ENCODE data around the gene MICAL3.
A peak's percentile ranks its signal among the peaks of the same experiment; 100 is the strongest.

Gene MICAL3

DNA sequence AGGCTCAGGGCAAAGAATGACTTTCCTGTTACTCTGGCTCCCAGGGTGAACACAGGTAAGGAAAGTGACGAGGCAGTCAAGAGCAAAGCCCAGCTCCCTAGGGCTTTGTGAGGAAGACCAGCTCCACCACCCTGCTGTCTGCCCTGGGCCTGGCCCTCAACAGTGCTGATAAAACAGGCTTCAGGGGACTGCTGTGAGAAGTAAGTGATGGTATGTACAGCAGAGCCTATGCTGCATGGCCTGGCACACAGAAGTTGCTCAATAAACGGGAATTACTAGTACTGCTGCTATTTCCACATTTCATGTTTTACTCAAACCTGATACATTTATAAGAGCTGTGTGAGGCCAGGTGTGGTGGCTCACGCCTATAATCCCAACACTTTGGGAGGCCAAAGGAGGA is 50.3 kb downstream of the MICAL3 start:
- Mint-ChIP-seq H3K9me3 (peaks cover 2 to 6% of the 10 kb centered on the region in 2 donors), H3K27ac (peak overlapping the region; percentile 90), H3K4me3 (peak overlapping the region; percentile 36 to 56), H3K27me3 (no peaks in the 10 kb centered on the region), H3K36me3 (peaks cover 38 to 54% of the 10 kb centered on the region in 2 donors), H3K4me1 (peaks cover 62 to 89% of the 10 kb centered on the region in 2 donors)
- no peak for DNase-seq
- no peak for ATAC-seq (replicated peaks)

DNA sequence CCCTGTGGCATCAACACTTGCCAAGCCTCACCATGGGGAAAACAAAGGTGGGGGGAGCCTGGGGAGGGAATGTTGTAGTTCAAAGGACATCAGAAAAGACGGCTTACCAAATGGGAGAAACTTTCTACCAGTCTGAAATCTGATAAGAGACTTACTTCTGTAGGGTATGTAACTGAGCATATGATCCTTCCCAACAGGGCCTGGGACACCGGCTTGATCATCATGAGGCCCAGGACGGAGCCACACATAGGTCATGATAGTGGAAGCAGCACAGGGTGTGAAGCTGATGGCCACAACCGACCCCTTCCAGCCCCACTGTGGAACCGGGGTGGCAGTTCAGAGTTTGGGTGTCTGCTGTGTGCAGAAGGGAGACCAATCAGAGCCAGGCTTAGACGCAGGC is 51.1 kb downstream of the MICAL3 start:
- Mint-ChIP-seq H3K9me3 (peaks cover 2 to 6% of the 10 kb centered on the region in 2 donors), H3K27ac (peak overlapping the region; percentile 89), H3K4me1 (peaks cover 62 to 87% of the 10 kb centered on the region in 2 donors), H3K27me3 (no peaks in the 10 kb centered on the region), H3K36me3 (peaks cover 38 to 57% of the 10 kb centered on the region in 2 donors), H3K4me3 (no peak overlapping the region)
- ATAC-seq (replicated peaks) (no peak), DNase-seq (no peak)

DNA sequence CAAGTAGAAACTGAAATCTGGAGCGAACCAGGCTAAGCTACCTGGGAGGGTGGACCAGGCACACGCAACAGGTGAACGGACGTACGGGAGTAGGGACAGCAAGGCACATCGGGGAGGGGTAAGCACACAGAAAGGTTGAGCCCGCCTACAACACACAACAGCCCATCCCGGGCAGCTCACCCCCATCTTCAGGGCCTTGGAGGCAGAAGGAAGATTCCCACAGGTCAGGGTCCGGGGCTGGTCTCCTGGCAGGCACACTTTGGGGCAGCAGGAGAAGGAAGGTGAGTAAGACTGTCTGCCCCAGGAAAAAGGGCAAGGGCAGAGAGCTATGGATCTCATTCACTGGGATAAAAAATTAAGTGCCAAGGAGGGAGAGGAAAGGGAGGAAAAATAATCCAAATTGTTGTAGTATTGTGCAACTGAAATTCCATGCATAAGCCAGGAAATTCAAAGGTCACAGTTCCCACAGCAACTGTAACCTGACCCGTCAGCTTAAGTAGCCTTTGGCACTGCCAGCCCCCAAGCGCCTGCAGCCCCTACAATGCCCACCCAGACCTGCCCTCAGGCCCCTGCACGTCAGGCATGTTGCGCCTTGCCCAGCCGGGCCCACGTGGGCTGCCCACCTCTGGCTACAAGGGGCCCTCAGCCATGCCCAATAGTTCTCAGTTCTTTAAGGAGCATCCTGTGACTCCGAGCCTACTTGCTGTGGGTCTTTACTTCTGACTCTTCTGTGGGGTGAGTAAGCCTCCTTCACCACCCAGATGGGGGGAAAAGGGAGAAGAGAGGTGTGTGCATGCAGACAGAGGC is 51.8 kb downstream of the MICAL3 start:
- Mint-ChIP-seq H3K9me3 (peaks cover 2 to 6% of the 10 kb centered on the region in 2 donors), H3K36me3 (peaks cover 34 to 58% of the 10 kb centered on the region in 2 donors), H3K4me3 (no peak overlapping the region), H3K4me1 (peaks cover 63 to 89% of the 10 kb centered on the region in 2 donors), H3K27ac (peak overlapping the region; percentile 89), H3K27me3 (no peaks in the 10 kb centered on the region)
- ATAC-seq (replicated peaks) (no peak), DNase-seq (no peak)

DNA sequence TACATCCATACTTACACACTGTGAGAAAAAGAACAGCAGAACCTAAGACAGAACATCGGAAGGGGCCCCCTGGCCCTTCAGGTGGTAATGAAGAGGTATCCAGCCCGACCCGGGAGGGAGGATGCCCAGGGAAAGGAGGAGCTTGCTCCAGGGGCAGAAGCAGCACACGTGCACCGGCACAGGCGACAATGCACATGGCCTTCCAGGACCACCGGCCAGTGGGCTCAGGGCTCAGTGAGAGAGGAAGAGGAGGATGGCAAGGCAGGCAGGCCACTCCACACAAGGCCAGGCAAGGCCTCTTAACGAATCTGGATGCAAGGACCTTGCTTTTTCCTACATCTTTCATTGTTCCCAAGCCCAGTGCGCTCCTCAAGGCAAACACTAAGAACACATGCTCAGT is 52.6 kb downstream of the MICAL3 start:
- Mint-ChIP-seq H3K4me3 (no peak overlapping the region), H3K36me3 (peaks cover 31 to 54% of the 10 kb centered on the region in 2 donors), H3K4me1 (peaks cover 64 to 90% of the 10 kb centered on the region in 2 donors), H3K9me3 (no peaks in the 10 kb centered on the region), H3K27me3 (no peaks in the 10 kb centered on the region), H3K27ac (peak overlapping the region; percentile 82)
- DNase-seq: no peak
- ATAC-seq (replicated peaks): no peak

DNA sequence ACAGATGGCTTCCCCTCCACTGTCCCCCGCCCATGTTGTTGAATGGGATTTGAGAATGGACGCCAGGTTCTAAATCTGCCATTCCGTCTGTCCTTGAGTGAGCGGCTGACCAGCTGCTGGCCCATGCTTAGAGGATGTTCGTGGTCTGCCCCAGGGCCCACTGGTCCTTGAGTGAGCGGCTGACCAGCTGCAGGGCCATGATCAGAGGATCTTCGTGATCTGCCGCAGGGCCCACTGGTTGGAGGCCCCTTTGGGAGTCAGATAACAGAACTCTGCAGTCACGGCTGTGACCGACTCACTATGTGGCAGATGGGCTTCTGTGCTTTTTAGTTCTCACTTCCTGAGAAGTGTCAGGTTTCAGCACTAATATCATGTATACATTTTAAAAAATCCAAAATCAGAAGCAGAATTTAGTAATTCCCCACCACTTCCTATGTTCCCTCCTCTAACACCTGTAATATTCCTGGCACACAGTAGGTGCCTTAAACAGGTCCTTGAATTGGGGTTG is 54.1 kb downstream of the MICAL3 start:
- DNase-seq (peak; percentile 13), ATAC-seq (replicated peaks) (peak; percentile 55 to 66)
- Mint-ChIP-seq H3K27ac (peak overlapping the region; percentile 98), H3K4me1 (peaks cover 71 to 94% of the 10 kb centered on the region in 2 donors), H3K27me3 (no peaks in the 10 kb centered on the region), H3K36me3 (peaks cover 36 to 59% of the 10 kb centered on the region in 2 donors), H3K9me3 (no peaks in the 10 kb centered on the region), H3K4me3 (peak overlapping the region; percentile 79 to 80)

DNA sequence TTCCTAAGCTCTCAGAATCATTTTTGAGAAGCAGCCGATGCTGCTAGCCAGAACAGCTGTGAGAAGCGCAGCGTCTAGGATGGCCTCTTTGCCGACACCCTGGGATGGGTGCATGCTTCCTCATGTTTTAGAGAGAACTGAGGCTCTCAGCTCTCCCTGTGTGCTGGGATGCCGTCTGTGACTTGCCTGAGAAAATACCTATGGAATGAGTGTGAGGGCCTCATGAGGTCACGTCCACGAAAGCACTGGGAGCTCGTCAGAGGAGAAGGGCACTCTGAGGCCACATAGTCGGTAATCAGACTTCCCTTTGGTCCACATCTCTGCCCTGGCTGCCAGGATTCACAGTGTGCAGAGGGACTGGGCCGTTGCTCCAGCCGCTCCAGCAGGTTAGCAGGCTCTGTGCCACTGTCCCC is 54.7 kb downstream of the MICAL3 start:
- Mint-ChIP-seq H3K27ac (peak overlapping the region; percentile 98), H3K4me3 (peak overlapping the region in 1 of 2 donors; percentile 21), H3K9me3 (no peaks in the 10 kb centered on the region), H3K4me1 (peaks cover 66 to 94% of the 10 kb centered on the region in 2 donors), H3K36me3 (peaks cover 34 to 58% of the 10 kb centered on the region in 2 donors), H3K27me3 (no peaks in the 10 kb centered on the region)
- ATAC-seq (replicated peaks): no peak
- DNase-seq: no peak

DNA sequence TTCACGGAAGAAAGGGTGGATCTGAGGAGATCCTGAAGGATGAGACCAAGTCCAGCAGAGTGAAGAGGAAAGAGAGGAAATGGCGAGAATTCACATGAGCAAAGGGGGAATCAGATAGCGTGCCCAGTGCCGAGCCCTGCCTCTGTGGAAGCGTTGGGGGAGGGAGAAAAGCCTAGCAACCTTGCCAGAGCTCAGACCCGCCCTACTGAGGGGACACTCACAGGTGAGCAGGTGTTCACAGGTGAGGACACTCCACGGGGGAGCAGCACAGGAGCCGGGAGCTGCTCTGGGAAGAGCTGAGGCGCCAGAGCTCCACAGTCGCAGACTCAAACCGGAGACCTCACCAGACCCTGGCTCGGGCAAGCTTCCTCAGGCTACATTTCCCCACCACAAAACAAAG is 56.2 kb downstream of the MICAL3 start:
- H3K27ac Mint-ChIP-seq: no peak overlapping the region
- H3K9me3 Mint-ChIP-seq: no peaks in the 10 kb centered on the region
- no peaks in the 10 kb centered on the region for H3K27me3 Mint-ChIP-seq
- H3K4me3 Mint-ChIP-seq: no peak overlapping the region
- peaks cover 66 to 94% of the 10 kb centered on the region in 2 donors for H3K4me1 Mint-ChIP-seq
- no peak for ATAC-seq (replicated peaks)
- H3K36me3 Mint-ChIP-seq: peaks cover 31 to 49% of the 10 kb centered on the region in 2 donors
- DNase-seq: no peak

DNA sequence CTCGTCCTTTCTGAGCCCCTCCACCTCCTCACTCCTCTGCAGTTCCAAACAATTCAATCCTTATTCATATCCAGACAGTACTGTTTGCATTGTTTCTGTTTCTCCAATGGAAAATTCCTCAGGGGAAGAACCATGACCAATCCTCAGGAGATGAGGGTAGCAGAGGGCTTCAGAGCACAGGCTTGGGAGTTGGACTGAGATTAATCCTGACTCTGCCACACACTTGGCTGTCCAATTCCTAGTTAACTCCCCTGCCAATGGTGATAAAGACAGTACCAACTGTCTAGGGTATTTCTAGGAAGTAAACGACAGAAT is 58.0 kb downstream of the MICAL3 start:
- Mint-ChIP-seq H3K4me3 (peak overlapping the region; percentile 15 to 56), H3K36me3 (peaks cover 30 to 50% of the 10 kb centered on the region in 2 donors), H3K9me3 (no peaks in the 10 kb centered on the region), H3K27ac (peak overlapping the region; percentile 91), H3K4me1 (peaks cover 64 to 94% of the 10 kb centered on the region in 2 donors), H3K27me3 (no peaks in the 10 kb centered on the region)
- ATAC-seq (replicated peaks) (no peak), DNase-seq (no peak)

DNA sequence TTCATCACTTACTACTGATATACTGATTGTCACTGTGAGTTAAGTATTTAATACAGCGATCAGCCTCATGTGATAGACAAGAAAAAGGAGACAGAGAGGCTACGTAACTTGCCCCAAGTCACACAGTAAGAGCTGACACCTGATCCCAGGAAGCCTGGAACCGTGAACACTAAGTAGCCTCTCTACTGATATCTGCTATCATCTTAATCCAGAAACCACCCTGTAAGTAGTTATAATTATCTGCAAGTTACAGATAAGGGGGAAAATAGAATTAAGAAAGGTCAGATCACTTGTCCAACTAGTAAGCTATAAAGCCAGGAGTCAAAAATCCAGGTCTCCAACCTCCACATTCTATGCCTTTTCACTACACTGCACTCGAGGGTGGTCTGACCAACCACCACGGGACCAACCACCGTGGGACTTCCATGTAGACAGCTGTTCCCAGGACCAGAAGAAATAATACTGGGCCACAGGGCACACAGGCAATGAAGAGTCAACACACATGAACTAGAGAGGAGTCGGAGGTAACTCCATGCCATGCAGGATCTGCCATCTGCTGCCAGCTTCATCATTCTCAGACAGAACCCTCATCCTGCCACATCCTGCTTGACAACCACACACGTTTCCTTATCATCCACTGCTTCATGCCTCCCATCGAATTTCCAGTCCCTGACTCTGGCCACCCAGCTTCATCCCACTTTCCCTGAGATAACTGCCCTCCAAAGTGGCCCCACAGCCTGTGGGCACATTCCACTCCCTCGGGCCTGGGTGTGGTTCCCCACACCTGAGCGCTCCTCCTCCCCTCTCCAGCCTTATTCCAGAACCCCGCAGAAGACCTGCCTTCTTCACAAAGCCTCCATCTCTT is 58.6 kb downstream of the MICAL3 start:
- peaks cover 66 to 94% of the 10 kb centered on the region in 2 donors for H3K4me1 Mint-ChIP-seq
- H3K9me3 Mint-ChIP-seq: no peaks in the 10 kb centered on the region
- ATAC-seq (replicated peaks) (no peak), DNase-seq (no peak)
- no peaks in the 10 kb centered on the region for H3K27me3 Mint-ChIP-seq
- peak overlapping the region; percentile 15 to 56 for H3K4me3 Mint-ChIP-seq
- H3K36me3 Mint-ChIP-seq: peaks cover 31 to 52% of the 10 kb centered on the region in 2 donors
- H3K27ac Mint-ChIP-seq: peak overlapping the region; percentile 91

DNA sequence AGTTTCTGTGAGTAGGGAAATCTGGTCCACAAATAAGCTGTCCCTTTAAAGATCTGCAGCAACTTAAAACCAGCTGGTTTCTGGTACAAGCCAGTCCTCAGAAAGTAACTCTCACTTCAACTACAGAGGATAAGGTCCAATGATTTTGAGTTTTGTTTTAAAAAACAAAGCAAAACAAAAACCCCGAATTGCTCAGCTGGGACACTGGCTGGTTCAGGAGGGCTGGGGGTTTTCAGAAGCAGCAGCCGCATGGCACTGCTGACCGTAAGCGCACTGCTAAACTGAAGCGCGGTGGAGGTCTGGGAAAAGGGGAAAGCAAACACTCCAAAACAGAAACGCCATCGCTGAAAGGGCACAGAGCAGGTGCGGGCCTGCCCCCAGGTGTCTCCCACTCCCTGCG is 59.7 kb downstream of the MICAL3 start:
- peak overlapping the region; percentile 91 for H3K27ac Mint-ChIP-seq
- peaks cover 37 to 55% of the 10 kb centered on the region in 2 donors for H3K36me3 Mint-ChIP-seq
- no peaks in the 10 kb centered on the region for H3K27me3 Mint-ChIP-seq
- H3K9me3 Mint-ChIP-seq: no peaks in the 10 kb centered on the region
- ATAC-seq (replicated peaks): peak; percentile 94 to 96
- H3K4me3 Mint-ChIP-seq: peak overlapping the region; percentile 70 to 72
- H3K4me1 Mint-ChIP-seq: peaks cover 67 to 94% of the 10 kb centered on the region in 2 donors
- peak; percentile 66 for DNase-seq

DNA sequence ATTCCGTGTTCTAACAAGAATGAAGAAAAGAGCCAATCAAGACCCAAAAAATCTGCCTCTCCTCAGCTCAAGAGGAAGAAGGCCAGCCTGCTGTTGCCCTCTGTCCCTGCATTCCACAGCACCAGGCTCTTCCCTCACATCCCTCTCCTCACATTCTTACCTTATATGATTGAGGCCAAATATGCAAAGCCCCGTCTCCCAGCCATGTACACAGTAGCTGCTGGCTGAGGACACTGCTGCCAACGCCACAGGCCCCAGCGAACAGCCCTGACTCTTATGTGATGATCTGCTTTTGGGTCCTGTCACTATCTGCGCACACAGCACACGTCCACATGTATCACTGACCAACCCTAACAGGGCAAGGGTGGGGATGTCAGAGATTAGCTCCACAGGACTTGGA is 60.2 kb downstream of the MICAL3 start:
- no peaks in the 10 kb centered on the region for H3K27me3 Mint-ChIP-seq
- peaks cover 36 to 53% of the 10 kb centered on the region in 2 donors for H3K36me3 Mint-ChIP-seq
- ATAC-seq (replicated peaks) (peak; percentile 59 to 62), DNase-seq (no peak)
- peak overlapping the region; percentile 91 for H3K27ac Mint-ChIP-seq
- H3K9me3 Mint-ChIP-seq: no peaks in the 10 kb centered on the region
- peaks cover 66 to 92% of the 10 kb centered on the region in 2 donors for H3K4me1 Mint-ChIP-seq
- peak overlapping the region; percentile 70 to 72 for H3K4me3 Mint-ChIP-seq

DNA sequence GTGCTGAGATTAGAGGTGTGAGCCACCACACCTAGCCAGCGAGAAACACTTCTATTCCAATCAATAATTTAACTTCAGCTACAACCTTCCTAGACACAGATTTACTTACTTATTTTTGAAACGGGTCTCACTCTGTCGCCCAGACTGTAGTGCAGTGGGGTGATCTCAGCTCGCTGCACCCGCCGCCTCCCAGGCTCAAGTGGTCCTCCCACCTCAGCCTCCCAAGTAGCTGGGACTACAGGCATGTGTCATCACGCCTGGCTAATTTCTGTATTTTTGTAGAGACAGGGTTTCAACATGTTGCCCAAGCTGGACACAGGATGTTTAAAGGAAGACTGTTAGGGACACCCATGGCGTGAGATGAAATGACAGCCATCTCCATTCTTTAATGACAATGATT is 61.3 kb downstream of the MICAL3 start:
- Mint-ChIP-seq H3K36me3 (peaks cover 40 to 53% of the 10 kb centered on the region in 2 donors), H3K4me3 (no peak overlapping the region), H3K9me3 (no peaks in the 10 kb centered on the region), H3K27ac (peak overlapping the region; percentile 91), H3K27me3 (no peaks in the 10 kb centered on the region), H3K4me1 (peaks cover 67 to 91% of the 10 kb centered on the region in 2 donors)
- DNase-seq: no peak
- ATAC-seq (replicated peaks): no peak

DNA sequence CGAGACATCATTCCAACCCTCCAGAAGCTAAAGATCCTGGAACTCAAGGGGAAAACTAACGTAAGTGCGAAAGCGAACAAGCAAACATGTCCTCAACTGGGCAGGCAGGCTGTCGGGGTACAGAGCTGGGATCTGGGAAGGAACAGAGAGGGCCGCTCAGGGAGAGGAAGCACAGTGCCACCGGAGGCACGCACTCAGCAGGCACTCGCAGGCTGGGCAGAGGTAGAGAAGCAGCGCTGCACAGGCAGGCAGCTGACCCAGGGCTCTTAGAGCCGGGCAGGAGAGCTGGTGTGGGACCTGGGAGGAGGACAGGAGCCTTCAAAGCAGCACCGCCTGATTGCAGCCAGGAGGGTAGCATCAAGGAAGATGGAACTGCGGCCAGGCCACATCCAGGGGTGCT is 62.2 kb downstream of the MICAL3 start:
- H3K4me3 Mint-ChIP-seq: no peak overlapping the region
- H3K36me3 Mint-ChIP-seq: peaks cover 48 to 58% of the 10 kb centered on the region in 2 donors
- H3K27me3 Mint-ChIP-seq: no peaks in the 10 kb centered on the region
- H3K9me3 Mint-ChIP-seq: no peaks in the 10 kb centered on the region
- peaks cover 69 to 91% of the 10 kb centered on the region in 2 donors for H3K4me1 Mint-ChIP-seq
- H3K27ac Mint-ChIP-seq: peak overlapping the region; percentile 74
- ATAC-seq (replicated peaks) (no peak), DNase-seq (no peak)

DNA sequence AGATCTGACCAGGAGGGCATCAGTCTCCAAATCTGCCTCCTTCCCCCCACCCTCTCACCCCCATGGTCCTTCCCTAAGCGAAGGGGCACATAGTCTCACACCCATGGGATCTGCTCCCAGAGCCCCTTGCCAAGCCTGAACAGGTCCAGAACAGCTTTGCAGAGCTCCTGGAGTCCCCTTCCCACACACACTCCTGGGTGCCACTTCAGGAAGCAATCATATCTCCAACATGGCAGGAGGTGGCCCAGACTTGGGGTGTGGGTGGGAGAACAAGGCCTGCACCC is 63.0 kb downstream of the MICAL3 start:
- ATAC-seq (replicated peaks) (no peak), DNase-seq (no peak)
- Mint-ChIP-seq H3K36me3 (peaks cover 44 to 53% of the 10 kb centered on the region in 2 donors), H3K27ac (peak overlapping the region; percentile 62), H3K4me1 (peaks cover 63 to 88% of the 10 kb centered on the region in 2 donors), H3K27me3 (no peaks in the 10 kb centered on the region), H3K4me3 (no peak overlapping the region), H3K9me3 (no peaks in the 10 kb centered on the region)

Data from stimulated activated naive B cell treated with anti-CD40 and anti-IgM and Interleukin-4, amounts not matched to agents 10 μg/mL and 1 μg/mL and 100 μg/mL, for 72 hours (primary cell).